SK-N-MC (cell line): ENCODE measurements around the gene GPR132.

Experiments
- DNase-seq: peaks from one replicate; pipeline ENCODE4 v3.0.0-alpha.2; 2011; ENCODE audit warnings: low read depth, low spot score
- H3K27ac ChIP-seq: fragments of 200-600 bp; sonication (generic); 2 replicates; pipeline ENCODE4 v1.5.1; 2016; ENCODE audit warnings: mixed run types
- H3K36me3 ChIP-seq: fragments of 200-600 bp; sonication (generic); 2 replicates; pipeline ENCODE4 v1.6.1; 2017; ENCODE audit warnings: antibody characterized with exemption, low read length, mixed read lengths; ENCODE audit not compliant: insufficient read depth
- H3K4me3 ChIP-seq: fragments of 200-600 bp; sonication (generic); 2 replicates; pipeline ENCODE4 v1.5.1; 2016
- H3K9ac ChIP-seq: fragments of 200-600 bp; sonication (generic); 2 replicates; pipeline ENCODE4 v1.8.0; 2017; ENCODE audit warnings: mixed run types, mixed read lengths; ENCODE audit not compliant: insufficient read length
- H3K9me3 ChIP-seq: fragments of 200-600 bp; sonication (generic); 2 replicates; pipeline ENCODE4 v1.6.1; 2017; ENCODE audit warnings: low read depth, mild to moderate bottlenecking, antibody characterized with exemption, low read length, moderate library complexity, mixed read lengths
- EZH2 ChIP-seq: fragments of 200-600 bp; sonication (generic); IDR thresholded peaks from one replicate; pipeline ENCODE4 v1.6.1; 2017; ENCODE audit warnings: antibody characterized with exemption
- FOXP2 ChIP-seq: optimal IDR thresholded peaks from 2 replicates; pipeline ENCODE3; 2011; ENCODE audit warnings: mild to moderate bottlenecking, moderate library complexity; ENCODE audit not compliant: insufficient read depth; ENCODE audit errors: extremely low read length, control extremely low read depth
- POLR2AphosphoS5 ChIP-seq: IDR thresholded peaks from 2 replicates; pipeline ENCODE4 v1.6.1; 2012; ENCODE audit warnings: mild to moderate bottlenecking, low read depth, low read length, borderline replicate concordance

Gene GPR132

GRCh38 chr14:105073720-105074600 lies 8.7 kb upstream of the GPR132 start:
- Histone ChIP-seq H3K36me3 (no peaks in the 10 kb centered on the region), H3K9me3 (no peaks in the 10 kb centered on the region), H3K27ac (no peak overlapping the region), H3K4me3 (no peak overlapping the region), H3K9ac (no peak overlapping the region)
- no peak for TF ChIP-seq FOXP2
- no peak for TF ChIP-seq EZH2
- TF ChIP-seq POLR2AphosphoS5: no peak
- no peak for DNase-seq

- H3K36me3 ChIP-seq: no peaks in the 10 kb centered on the region
- TF ChIP-seq POLR2AphosphoS5 (no peak), FOXP2 (no peak), EZH2 (no peak)
- H3K9ac ChIP-seq: no peak overlapping the region
- H3K9me3 ChIP-seq: no peaks in the 10 kb centered on the region
- DNase-seq: no peak
- H3K27ac ChIP-seq: no peak overlapping the region
- H3K4me3 ChIP-seq: no peak overlapping the region
Measured at GRCh38 chr14:105072892-105073719, 7.9 kb upstream of the GPR132 start.

DNA sequence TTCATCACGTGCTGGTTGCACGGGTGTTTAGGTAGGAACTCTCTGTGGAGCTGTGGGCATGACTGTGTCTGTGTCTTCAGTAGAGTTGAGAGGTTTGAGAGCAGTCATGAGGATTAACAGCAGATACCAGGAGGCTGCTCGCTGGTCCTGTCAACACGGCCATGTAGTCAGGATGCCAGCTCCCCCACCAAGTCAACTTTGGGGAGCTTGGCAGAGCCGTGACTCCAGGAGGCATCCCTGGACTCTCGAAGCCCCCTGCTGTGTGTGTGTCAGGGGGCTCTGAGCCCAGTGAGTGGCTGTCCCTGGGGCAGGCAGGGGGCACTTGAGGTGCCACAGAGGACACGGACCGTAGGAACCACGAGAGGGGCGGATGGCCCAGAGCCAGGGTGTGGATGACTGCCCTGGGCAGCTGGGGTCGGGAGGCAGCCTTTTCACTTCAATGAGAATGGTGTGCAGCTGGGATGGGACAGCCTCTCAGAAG lies 7.2 kb upstream of the GPR132 start:
- DNase-seq: no peak
- H3K36me3 ChIP-seq: no peaks in the 10 kb centered on the region
- H3K9ac ChIP-seq: no peak overlapping the region
- TF ChIP-seq POLR2AphosphoS5 (no peak), EZH2 (no peak), FOXP2 (no peak)
- no peak overlapping the region for H3K4me3 ChIP-seq
- H3K9me3 ChIP-seq: no peaks in the 10 kb centered on the region
- H3K27ac ChIP-seq: no peak overlapping the region

- Histone ChIP-seq H3K4me3 (no peak overlapping the region), H3K9me3 (no peaks in the 10 kb centered on the region), H3K36me3 (no peaks in the 10 kb centered on the region), H3K27ac (no peak overlapping the region), H3K9ac (no peak overlapping the region)
- no peak for DNase-seq
- TF ChIP-seq POLR2AphosphoS5 (no peak), FOXP2 (no peak), EZH2 (no peak)
Measured at GRCh38 chr14:105071942-105072341, 6.7 kb upstream of the GPR132 start.

GRCh38 chr14:105071326-105071725 lies 6.1 kb upstream of the GPR132 start:
- no peak overlapping the region for H3K27ac ChIP-seq

DNA sequence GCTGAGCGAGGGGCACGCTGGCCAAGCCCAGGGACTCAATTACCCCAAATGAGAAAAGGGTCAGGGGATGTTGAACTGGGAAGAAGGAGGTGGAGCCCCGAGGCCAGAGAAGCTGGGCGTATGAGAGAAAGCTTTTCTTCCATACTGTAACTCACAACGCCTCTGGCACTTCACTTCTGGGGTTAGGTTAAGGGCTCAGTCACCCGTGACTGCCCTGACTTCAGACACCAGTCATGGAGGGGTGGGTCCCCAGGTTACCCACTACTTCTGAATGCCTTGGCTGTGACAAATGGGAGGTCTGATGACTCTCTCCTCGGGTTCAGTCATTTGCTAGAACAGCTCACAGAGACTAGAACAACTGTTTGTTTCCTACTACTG lies 5.5 kb upstream of the GPR132 start:
- Histone ChIP-seq H3K27ac (no peak overlapping the region), H3K9me3 (no peaks in the 10 kb centered on the region), H3K4me3 (no peak overlapping the region), H3K9ac (no peak overlapping the region), H3K36me3 (no peaks in the 10 kb centered on the region)
- DNase-seq: no peak
- TF ChIP-seq POLR2AphosphoS5 (no peak), FOXP2 (no peak), EZH2 (no peak)

More at GRCh38 chr14:105071326-105071725, 6.1 kb upstream of the GPR132 start:
- DNase-seq: no peak
- Histone ChIP-seq H3K4me3 (no peak overlapping the region), H3K9me3 (no peaks in the 10 kb centered on the region), H3K36me3 (no peaks in the 10 kb centered on the region), H3K9ac (no peak overlapping the region)
- TF ChIP-seq POLR2AphosphoS5 (no peak), EZH2 (no peak), FOXP2 (no peak)

DNA sequence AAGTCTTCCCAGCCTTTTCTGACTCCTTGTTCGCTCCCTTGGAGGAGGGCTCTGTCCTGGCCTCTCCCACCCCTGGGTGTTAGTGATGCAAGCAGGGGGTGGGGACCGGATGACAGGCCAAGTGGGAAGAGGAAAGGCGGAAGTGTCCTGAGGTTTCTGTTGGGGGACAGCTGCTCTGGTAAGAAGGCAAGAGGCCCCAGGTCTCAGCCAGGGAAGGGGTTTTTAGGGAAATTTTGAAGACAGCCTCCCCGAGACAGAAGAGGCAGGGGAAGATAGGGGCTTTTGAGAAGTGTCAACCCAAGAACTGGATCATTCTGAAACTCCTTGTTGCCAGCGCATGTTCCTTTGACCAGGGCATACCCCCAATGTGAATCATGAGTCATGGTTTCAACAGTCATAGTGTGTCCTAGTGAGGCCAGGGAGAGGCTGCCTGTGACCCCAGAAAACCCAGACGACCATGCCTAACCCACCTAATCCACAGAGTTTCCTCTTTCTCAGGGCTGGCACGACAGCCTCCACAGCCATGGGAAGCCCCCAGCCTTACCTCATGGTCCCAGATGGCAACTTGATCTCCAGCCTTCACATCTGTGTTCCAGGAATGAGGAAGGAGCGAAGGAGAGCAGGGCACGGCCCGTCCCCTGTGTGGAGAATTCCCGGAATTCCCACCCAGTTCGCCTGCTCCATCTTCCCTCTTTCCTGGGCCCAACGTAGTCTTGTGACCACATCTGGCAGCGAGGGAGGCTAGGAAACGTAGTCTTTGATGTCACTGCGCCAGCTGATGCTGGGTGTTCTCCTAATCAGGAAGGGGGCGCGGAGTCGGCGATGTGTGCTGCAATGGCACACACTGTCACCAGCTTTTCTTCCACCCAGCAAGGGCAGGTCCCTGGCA lies 4.9 kb upstream of the GPR132 start:
- Histone ChIP-seq H3K9ac (no peak overlapping the region), H3K27ac (no peak overlapping the region), H3K36me3 (no peaks in the 10 kb centered on the region), H3K9me3 (no peaks in the 10 kb centered on the region), H3K4me3 (no peak overlapping the region)
- no peak for DNase-seq
- TF ChIP-seq EZH2: no peak
- TF ChIP-seq FOXP2: no peak
- no peak for TF ChIP-seq POLR2AphosphoS5

DNA sequence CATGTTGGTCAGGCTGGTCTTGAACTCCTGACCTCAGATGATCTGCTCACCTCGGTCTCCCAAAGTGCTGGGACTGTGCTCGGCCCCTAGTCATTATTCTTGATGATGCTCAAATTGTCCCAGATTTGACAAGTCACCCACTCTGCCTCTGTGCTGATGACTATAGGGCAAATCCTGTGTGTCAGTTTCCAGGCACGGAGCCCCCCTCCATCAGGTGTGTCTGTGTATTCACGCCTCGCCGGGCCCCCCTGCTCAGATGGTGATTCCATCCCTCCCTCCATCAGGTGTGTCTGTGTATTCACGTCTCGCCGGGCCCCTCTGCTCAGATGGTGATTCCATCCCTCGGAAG lies 4.3 kb upstream of the GPR132 start:
- no peak for DNase-seq
- H3K36me3 ChIP-seq: no peaks in the 10 kb centered on the region
- H3K9ac ChIP-seq: no peak overlapping the region
- H3K27ac ChIP-seq: no peak overlapping the region
- no peaks in the 10 kb centered on the region for H3K9me3 ChIP-seq
- TF ChIP-seq EZH2 (no peak), FOXP2 (no peak), POLR2AphosphoS5 (no peak)
- no peak overlapping the region for H3K4me3 ChIP-seq
